Large intestine (tissue), 3 donors: ENCODE data around the gene THAP4. TPM values are rescaled to one million over a fixed set of nuclear protein-coding genes. Genes with fewer than 3 reads are reported as not detected.

Source experiments
- DNase-seq, 2 donors: peaks; one replicate each; pipeline versions ENCODE4 v3.0.0 to v3.0.0-alpha.2; 2013
- H3K27ac ChIP-seq: one replicate; pipeline ENCODE4 v1.5.1; 2013; ENCODE audit warnings: low read length
- H3K27me3 ChIP-seq: 2 replicates; pipeline ENCODE4 v1.6.1; 2013; ENCODE audit warnings: low read length; ENCODE audit not compliant: control insufficient read depth, insufficient read depth
- H3K36me3 ChIP-seq: 2 replicates; pipeline ENCODE4 v1.6.1; 2013; ENCODE audit warnings: low read length; ENCODE audit not compliant: control insufficient read depth, insufficient read depth
- H3K4me1 ChIP-seq: one replicate; pipeline ENCODE4 v1.6.1; 2013; ENCODE audit warnings: low read length; ENCODE audit not compliant: control insufficient read depth, insufficient read depth
- H3K4me3 ChIP-seq: one replicate; pipeline ENCODE4 v1.5.1; 2013; ENCODE audit warnings: low read length
- H3K9me3 ChIP-seq: one replicate; pipeline ENCODE4 v1.6.1; 2013; ENCODE audit warnings: mild to moderate bottlenecking, low read depth, low read length, moderate library complexity; ENCODE audit not compliant: control insufficient read depth
- WGBS: methylation state at CpG from one replicate; pipeline ENCODE4 v1.1.5; 2013; ENCODE audit warnings: low lambda C conversion rate; ENCODE audit not compliant: insufficient coverage; 5-methylcytosine and 5-hydroxymethylcytosine counted together
- polyA plus RNA-seq: library from polyadenylated mRNA; unstranded; fragments of 120-200 nt; gene quantifications from one replicate; pipeline ENCODE4 v1.2.1, GENCODE V29; 2013

Gene THAP4
- polyA plus RNA-seq, 1 donor: 35.7 TPM

- Histone ChIP-seq H3K9me3 (peaks cover 12% of the 10 kb centered on the region), H3K4me1 (no peaks in the 10 kb centered on the region), H3K36me3 (no peaks in the 10 kb centered on the region), H3K27ac (no peak overlapping the region), H3K27me3 (peaks cover 26% of the 10 kb centered on the region), H3K4me3 (no peak overlapping the region)
- no peak for DNase-seq
- WGBS: no CpG with 5 or more reads among the region's 3 CpGs
Measured at GRCh38 chr2:241555711-241556110, 81.2 kb downstream of the THAP4 start.

DNA sequence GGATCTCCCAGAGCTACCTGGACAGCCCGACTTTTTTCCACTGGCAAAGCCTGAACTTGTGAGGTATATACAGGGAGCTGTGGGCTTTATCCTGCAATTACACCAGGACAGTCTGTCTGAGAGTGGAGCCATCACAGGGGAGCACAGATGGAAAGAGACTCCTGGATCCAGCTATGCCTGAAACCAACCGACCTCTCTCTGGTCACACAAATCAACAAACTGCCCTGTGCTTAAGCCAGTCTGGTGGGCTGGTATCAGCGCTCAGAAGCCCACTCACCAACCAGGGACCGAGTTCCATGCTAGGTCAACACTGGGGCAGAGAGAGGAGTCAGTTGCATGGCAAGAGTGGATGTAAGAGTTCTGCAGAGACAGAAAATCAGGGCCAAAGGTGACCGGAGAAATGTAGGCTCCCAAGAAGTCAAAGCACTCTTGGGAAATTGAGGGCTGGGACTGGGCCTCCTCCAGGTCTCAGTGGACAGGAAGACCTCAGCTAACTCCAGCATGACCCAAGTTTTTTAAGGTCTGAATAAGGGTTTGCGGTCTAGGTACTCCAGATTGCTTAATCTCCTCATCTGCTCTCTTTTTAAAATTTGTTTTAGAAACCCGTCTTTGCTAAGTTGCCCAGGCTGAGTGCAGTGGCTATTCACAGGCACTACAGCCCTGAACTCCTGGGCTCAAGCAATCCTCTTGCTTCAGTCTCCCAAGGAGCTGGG, 82.2 kb downstream of the THAP4 start:
- no CpG with 5 or more reads among the region's 7 CpGs for WGBS
- Histone ChIP-seq H3K36me3 (no peaks in the 10 kb centered on the region), H3K4me1 (peaks cover 2% of the 10 kb centered on the region), H3K27ac (no peak overlapping the region), H3K9me3 (peaks cover 12% of the 10 kb centered on the region), H3K27me3 (peaks cover 30% of the 10 kb centered on the region), H3K4me3 (no peak overlapping the region)
- no peak for DNase-seq

GRCh38 chr2:241553981-241554380, 83.0 kb downstream of the THAP4 start:
- WGBS: no CpG with 5 or more reads among the region's 6 CpGs
- H3K27me3 ChIP-seq: peaks cover 28% of the 10 kb centered on the region

GRCh38 chr2:241553512-241553830, 83.5 kb downstream of the THAP4 start:
- DNase-seq: no peak
- no peaks in the 10 kb centered on the region for H3K36me3 ChIP-seq
- H3K9me3 ChIP-seq: peaks cover 11% of the 10 kb centered on the region
- H3K27ac ChIP-seq: no peak overlapping the region
- H3K4me1 ChIP-seq: peaks cover 2% of the 10 kb centered on the region
- peaks cover 30% of the 10 kb centered on the region for H3K27me3 ChIP-seq
- H3K4me3 ChIP-seq: no peak overlapping the region
- no CpG with 5 or more reads among the region's 12 CpGs for WGBS

More at GRCh38 chr2:241553981-241554380, 83.0 kb downstream of the THAP4 start:
- Histone ChIP-seq H3K4me3 (no peak overlapping the region), H3K9me3 (peaks cover 12% of the 10 kb centered on the region), H3K4me1 (peaks cover 2% of the 10 kb centered on the region), H3K36me3 (no peaks in the 10 kb centered on the region), H3K27ac (no peak overlapping the region)
- no peak for DNase-seq

DNA sequence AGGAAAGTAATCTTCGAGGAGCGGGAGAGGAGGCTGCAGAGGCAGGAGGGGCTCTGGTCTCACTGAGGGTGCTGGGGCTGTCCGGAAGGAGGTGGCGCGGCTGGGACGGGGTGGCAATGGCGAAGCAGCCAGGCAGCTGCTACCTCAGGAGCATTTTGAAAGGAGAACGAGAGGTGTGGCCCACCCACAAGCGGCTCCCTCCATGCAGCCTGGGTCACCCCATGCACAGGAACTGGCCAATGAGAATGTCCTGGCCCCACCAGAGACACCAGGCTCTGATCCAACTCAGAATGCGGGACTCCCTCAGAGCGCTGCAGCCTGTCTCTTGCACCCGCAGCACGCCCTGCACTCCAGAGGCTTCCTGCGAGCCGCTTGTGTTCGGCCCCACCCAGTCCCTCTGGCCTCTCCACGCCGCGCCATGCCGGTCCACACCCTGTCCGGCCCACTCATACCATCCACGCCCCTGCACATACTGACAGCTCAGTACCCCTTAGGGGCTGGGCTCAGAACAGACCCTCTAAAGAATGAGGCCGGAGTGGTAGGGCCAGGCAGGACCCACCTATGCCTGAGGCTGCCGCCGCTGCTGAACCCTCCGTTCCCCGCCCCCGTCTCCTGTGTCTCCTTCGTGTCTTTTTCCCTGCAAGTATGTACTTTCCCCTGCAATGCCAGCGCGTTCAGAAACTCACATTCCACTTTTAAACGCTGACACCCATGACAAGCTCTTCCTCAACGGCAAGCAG, 84.8 kb downstream of the THAP4 start:
- WGBS: no CpG with 5 or more reads among the region's 33 CpGs
- Histone ChIP-seq H3K27ac (no peak overlapping the region), H3K4me1 (peaks cover 2% of the 10 kb centered on the region), H3K27me3 (peaks cover 33% of the 10 kb centered on the region), H3K9me3 (peaks cover 5% of the 10 kb centered on the region), H3K36me3 (no peaks in the 10 kb centered on the region), H3K4me3 (no peak overlapping the region)
- DNase-seq: no peak

DNA sequence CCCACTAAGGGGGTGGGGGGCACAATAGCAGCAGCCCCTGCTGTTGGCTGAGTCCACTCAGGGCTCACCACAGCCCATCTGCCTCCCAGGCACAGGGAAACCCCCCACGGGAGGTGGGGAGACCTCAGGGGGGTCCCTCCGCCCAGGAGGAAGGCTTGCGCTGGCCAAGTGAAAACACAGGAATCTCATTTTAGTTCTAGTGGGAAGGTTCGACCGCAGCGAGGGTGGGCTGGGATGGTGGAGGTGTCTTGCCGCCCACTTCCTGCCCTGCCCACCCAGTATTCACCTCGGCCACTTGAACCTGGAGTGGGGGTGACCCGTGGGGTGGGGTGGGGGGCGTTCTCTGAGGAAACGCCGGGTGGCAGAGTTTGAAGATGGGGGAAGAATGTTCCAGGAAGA, 85.4 kb downstream of the THAP4 start:
- Histone ChIP-seq H3K27ac (no peak overlapping the region), H3K4me1 (peaks cover 2% of the 10 kb centered on the region), H3K36me3 (no peaks in the 10 kb centered on the region), H3K4me3 (no peak overlapping the region), H3K27me3 (peaks cover 38% of the 10 kb centered on the region), H3K9me3 (no peaks in the 10 kb centered on the region)
- DNase-seq: no peak
- WGBS: 80% methylated on average over 2 of the region's 12 CpGs

- Histone ChIP-seq H3K4me3 (no peak overlapping the region), H3K4me1 (peaks cover 2% of the 10 kb centered on the region), H3K36me3 (no peaks in the 10 kb centered on the region), H3K27me3 (peaks cover 37% of the 10 kb centered on the region), H3K27ac (no peak overlapping the region), H3K9me3 (no peaks in the 10 kb centered on the region)
- no CpG with 5 or more reads among the region's 21 CpGs for WGBS
- no peak for DNase-seq
Measured at GRCh38 chr2:241550616-241551580, 86.1 kb downstream of the THAP4 start.

DNA sequence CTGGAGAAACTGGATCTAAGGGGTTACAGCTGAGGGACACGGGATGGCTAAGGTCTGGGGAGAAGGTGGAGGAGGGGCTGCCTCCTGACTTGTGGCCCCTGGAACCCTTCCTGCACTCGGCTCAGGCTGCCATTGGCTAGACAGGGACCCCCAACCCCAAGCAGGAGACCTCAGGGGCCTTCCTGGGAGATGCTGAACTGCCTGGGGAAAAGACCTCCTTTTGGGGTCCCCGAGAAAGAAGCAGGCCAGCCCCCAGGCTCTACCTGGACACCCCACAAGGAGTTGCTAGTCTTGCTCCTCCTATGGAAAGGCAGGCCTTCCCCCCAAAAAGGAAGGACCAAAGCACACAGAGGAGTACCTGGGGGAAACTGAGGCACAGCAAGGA, 88.5 kb downstream of the THAP4 start:
- no peak for DNase-seq

DNA sequence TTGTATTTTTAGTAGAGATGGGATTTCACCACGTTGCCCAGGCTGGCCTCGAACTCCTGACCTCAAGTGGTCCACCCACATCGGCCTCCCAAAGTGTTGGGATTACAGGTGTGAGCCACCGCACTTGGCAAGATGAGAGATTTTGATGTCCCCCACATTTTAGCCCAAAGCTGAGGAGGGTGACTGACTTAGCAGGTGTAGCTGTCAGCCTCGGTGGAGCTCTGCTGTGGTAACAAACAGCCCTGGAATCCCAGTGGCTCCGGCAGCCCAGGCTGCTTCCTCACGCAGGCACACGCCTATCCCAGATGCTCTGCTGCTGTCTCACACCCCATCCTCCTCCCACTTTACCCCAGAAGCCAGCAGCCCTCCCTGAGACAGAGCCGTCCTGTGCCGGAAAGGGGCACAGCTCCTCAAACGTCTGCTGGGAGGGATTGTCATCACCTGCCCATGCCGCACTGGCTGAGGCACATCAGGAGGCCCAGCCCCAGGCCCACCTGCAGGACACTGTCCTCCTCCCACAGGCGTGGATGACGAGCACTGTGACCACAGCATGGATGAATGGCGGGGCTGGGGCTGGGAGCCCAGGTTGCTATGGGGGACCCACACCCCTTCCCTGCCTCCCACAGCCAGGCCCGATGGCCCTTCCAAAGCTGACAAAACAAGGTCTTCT, 89.0 kb downstream of the THAP4 start:
- H3K27ac ChIP-seq: no peak overlapping the region
- peaks cover 2% of the 10 kb centered on the region for H3K4me1 ChIP-seq
- no peaks in the 10 kb centered on the region for H3K36me3 ChIP-seq
- H3K9me3 ChIP-seq: no peaks in the 10 kb centered on the region
- H3K27me3 ChIP-seq: peaks cover 35% of the 10 kb centered on the region
- WGBS: no CpG with 5 or more reads among the region's 16 CpGs
- no peak overlapping the region for H3K4me3 ChIP-seq
- DNase-seq: no peak

More for the DNA sequence above, 88.5 kb downstream of the THAP4 start:
- no CpG with 5 or more reads among the region's 3 CpGs for WGBS
- Histone ChIP-seq H3K27ac (no peak overlapping the region), H3K27me3 (peaks cover 32% of the 10 kb centered on the region), H3K4me1 (peaks cover 2% of the 10 kb centered on the region), H3K36me3 (no peaks in the 10 kb centered on the region), H3K4me3 (no peak overlapping the region), H3K9me3 (no peaks in the 10 kb centered on the region)
